K562 (cell line): Measurements from ENCODE around the gene PITPNM3. TPM values are rescaled to one million over a fixed set of nuclear protein-coding genes. Genes with fewer than 3 reads are reported as not detected.

Experiments
- ATAC-seq: fragments of 200-7000 bp; cut with Tn5 transposase; 3 replicates; pipeline ENCODE4 v1.9.1; 2020; ENCODE audit warnings: moderate library complexity
- BruUV-seq: library from RNA; stranded (reverse); fragments of 400-500 nt; replicated peaks from 2 replicates; lab custom pipeline; 2021; lab: Mats Ljungman, UMichigan
- CTCF ChIA-PET: fragments of 300-600 bp; formaldehyde crosslinking; extraction: SDS; loops from one replicate; lab custom pipeline; 2021; ENCODE audit warnings: low intra/inter-chr PET ratio; lab: Yijun Ruan, JAX
- POLR2A ChIA-PET: fragments of 300-600, 350-650 bp; sonication (Branson Sonifier 250); formaldehyde crosslinking; extraction: SDS; loops from one replicate; lab custom pipeline; 2021; ENCODE audit warnings: antibody characterized with exemption, inconsistent platforms; lab: Yijun Ruan, JAX
- DNase-seq, 4 experiments: peaks; one replicate each; pipeline versions ENCODE4 v3.0.0 to v3.0.0-alpha.2; 2011 to 2018; ENCODE audit warnings: low spot score in 3 of 4, mixed read lengths in 3 of 4; ENCODE audit errors: extremely low read depth in 1 of 4
- FAIRE-seq: peaks from 2 replicates; lab custom pipeline; 2011; peaks lifted over from hg19 to GRCh38; lab: Jason Lieb, UNC
- H2AFZ ChIP-seq: 2 replicates; pipeline ENCODE4 v1.6.0; 2011; ENCODE audit warnings: low read depth, low read length, control low read depth, inconsistent platforms
- H3K27ac ChIP-seq: fragments of 200-600 bp; 3 replicates; pipeline ENCODE4 v1.8.0; 2011; ENCODE audit warnings: low read depth, mild to moderate bottlenecking, control low read depth, inconsistent platforms, low read length, moderate library complexity, mixed read lengths; ENCODE audit errors: extremely low read depth
- H3K27me3 ChIP-seq, 2 experiments: fragments of 300-600 bp in 1 of 2; 2 replicates in 1 of 2; 3 replicates in 1 of 2; pipeline versions ENCODE4 v1.6.0 to v1.8.0; 2011; ENCODE audit warnings: inconsistent platforms in 2 of 2, low read length in 2 of 2, mild to moderate bottlenecking in 1 of 2, mixed read lengths in 1 of 2, moderate library complexity in 1 of 2; ENCODE audit not compliant: control insufficient read depth in 2 of 2, insufficient read depth in 2 of 2
- H3K36me3 ChIP-seq: fragments of 300-600 bp; 3 replicates; pipeline ENCODE4 v1.8.0; 2011; ENCODE audit warnings: mild to moderate bottlenecking, low read length, inconsistent platforms; ENCODE audit not compliant: control insufficient read depth, insufficient read depth
- H3K4me1 ChIP-seq, 2 experiments: fragments of 200-600 bp in 1 of 2; replicated peaks in 1 of 2; 2 replicates in 1 of 2; 3 replicates in 1 of 2; pipeline versions ENCODE4 v1.5.1 to v1.8.0; 2011; ENCODE audit warnings: inconsistent platforms in 2 of 2, low read length in 2 of 2, mild to moderate bottlenecking in 1 of 2, mixed read lengths in 1 of 2, moderate library complexity in 1 of 2; ENCODE audit not compliant: control insufficient read depth in 2 of 2, insufficient read depth in 2 of 2
- H3K4me2 ChIP-seq: 2 replicates; pipeline ENCODE4 v1.6.1; 2011; ENCODE audit warnings: low read length, control low read depth, inconsistent platforms, mixed read lengths; ENCODE audit not compliant: insufficient read depth
- H3K4me3 ChIP-seq: fragments of 200-600 bp; sonication (generic), shearing (Covaris generic); 2 replicates; pipeline ENCODE4 v1.5.1; 2016; ENCODE audit warnings: control low read depth, inconsistent platforms
- H3K79me2 ChIP-seq: fragments of 200-600 bp; 3 replicates; pipeline ENCODE4 v1.8.0; 2011; ENCODE audit warnings: low read length, inconsistent platforms; ENCODE audit not compliant: control insufficient read depth, insufficient read depth
- H3K9ac ChIP-seq, 2 experiments: 2 replicates each; pipeline versions ENCODE4 v1.6.0 to v1.6.1; 2011; ENCODE audit warnings: low read depth in 2 of 2, low read length in 2 of 2, control low read depth in 1 of 2, inconsistent platforms in 1 of 2, mild to moderate bottlenecking in 1 of 2, mixed read lengths in 1 of 2; ENCODE audit not compliant: insufficient read depth in 1 of 2
- H3K9me1 ChIP-seq: one replicate; pipeline ENCODE4 v1.6.0; 2011; ENCODE audit warnings: inconsistent platforms, mild to moderate bottlenecking, low read length, moderate library complexity; ENCODE audit not compliant: control insufficient read depth, insufficient read depth
- H3K9me3 ChIP-seq: replicated peaks from 2 replicates; pipeline ENCODE4 v1.5.1; 2011; ENCODE audit warnings: low read depth, low read length, inconsistent platforms; ENCODE audit not compliant: control insufficient read depth, insufficient read depth
- H4K20me1 ChIP-seq: replicated peaks from 2 replicates; pipeline ENCODE4 v1.6.1; 2011; ENCODE audit warnings: low read length, inconsistent platforms, mixed read lengths; ENCODE audit not compliant: control insufficient read depth, insufficient read depth
- ETS2 ChIP-seq: IDR thresholded peaks from 2 replicates; pipeline ENCODE4 v1.6.1; 2016; ENCODE audit warnings: borderline replicate concordance, missing genetic modification characterization, mild to moderate bottlenecking, moderate library complexity, missing compliant biosample characterization; ENCODE audit not compliant: poor library complexity, severe bottlenecking
- GTF2E2 ChIP-seq: fragments of 200-800 bp; sonication (Bioruptor generic); IDR thresholded peaks from 2 replicates; pipeline ENCODE4 v1.6.1; 2016; ENCODE audit warnings: missing genetic modification characterization, missing compliant biosample characterization
- HEY1 ChIP-seq: fragments of 250-450 bp; sonication (Bioruptor Pico); IDR thresholded peaks from 2 replicates; pipeline ENCODE4 v1.5.0; 2020; ENCODE audit warnings: mild to moderate bottlenecking, moderate library complexity, borderline replicate concordance
- NCOA2 ChIP-seq, 2 experiments: fragments of 450-650 bp; IDR thresholded peaks; 2 replicates each; pipeline ENCODE4 v1.6.1; 2018; ENCODE audit warnings: mild to moderate bottlenecking in 2 of 2, moderate library complexity in 1 of 2; ENCODE audit not compliant: partially characterized antibody in 2 of 2
- NR2C2 ChIP-seq, 2 experiments: fragments of 200-800 bp in 1 of 2; sonication (Bioruptor generic) in 1 of 2; sonication (generic) in 1 of 2; formaldehyde crosslinking in 1 of 2; IDR thresholded peaks; 2 replicates each; pipeline versions ENCODE4 v1.6.1 to v1.8.0; 2016 to 2022; ENCODE audit warnings: mild to moderate bottlenecking in 1 of 2, missing compliant biosample characterization in 1 of 2, missing genetic modification characterization in 1 of 2, missing genetic modification reagents in 1 of 2
- NRF1 ChIP-seq, 2 experiments: fragments of 450-650 bp; IDR thresholded peaks in 1 of 2; conservative IDR thresholded peaks in 1 of 2; 2 replicates each; pipeline ENCODE4 v1.6.1; 2014; ENCODE audit warnings: mild to moderate bottlenecking in 2 of 2
- PATZ1 ChIP-seq: fragments of 250-450 bp; sonication (Bioruptor Pico); IDR thresholded peaks from 2 replicates; pipeline ENCODE4 v1.5.0; 2020; ENCODE audit warnings: mild to moderate bottlenecking, borderline replicate concordance
- PCBP1 ChIP-seq: fragments of 200-400 bp; formaldehyde crosslinking; IDR thresholded peaks from 2 replicates; pipeline ENCODE4 v1.6.1; 2018; ENCODE audit warnings: mild to moderate bottlenecking, low read depth, low read length; ENCODE audit not compliant: poor library complexity, severe bottlenecking
- SMAD3 ChIP-seq: fragments of 450-650 bp; formaldehyde crosslinking; conservative IDR thresholded peaks from 2 replicates; pipeline ENCODE4 v1.4.0; 2020; ENCODE audit warnings: mild to moderate bottlenecking
- TFAP4 ChIP-seq: sonication (generic); formaldehyde crosslinking; IDR thresholded peaks from 2 replicates; pipeline ENCODE4 v1.8.0; 2022; ENCODE audit warnings: missing genetic modification reagents, mild to moderate bottlenecking, moderate library complexity, borderline replicate concordance
- ZC3H4 ChIP-seq: sonication (generic); formaldehyde crosslinking; IDR thresholded peaks from 2 replicates; pipeline ENCODE4 v1.9.0; 2021; ENCODE audit warnings: missing genetic modification reagents, borderline replicate concordance
- ZNF444 ChIP-seq: fragments of 250-450 bp; sonication (Bioruptor Pico); IDR thresholded peaks from 2 replicates; pipeline ENCODE4 v1.4.0; 2020; ENCODE audit warnings: mild to moderate bottlenecking, moderate library complexity
- WGBS: fragments of 100-300 bp; shearing (Covaris generic); methylation state at CpG from one replicate; pipeline ENCODE4 v1.1.6; 2016; ENCODE audit warnings: low coverage, mixed read lengths; ENCODE audit not compliant: insufficient coverage; ENCODE audit errors: missing lambda C conversion rate; 5-methylcytosine and 5-hydroxymethylcytosine counted together
- in situ Hi-C: fragments of 300-500 bp; cut with MboI; formaldehyde crosslinking; loops from 4 replicates; pipeline ENCODE4 v1.15.0; 2018; ENCODE audit warnings: inconsistent platforms, mixed read lengths
- intact Hi-C: fragments of 100-400 bp; cut with micrococcal nuclease; formaldehyde crosslinking; loops from 2 replicates; pipeline ENCODE4 v1.14.2; 2022
- polyA plus RNA-seq, 8 experiments: library from polyadenylated mRNA; depleted of rRNA in 4 of 8; stranded (reverse) in 5 of 8; unstranded in 3 of 8; fragments of >200 nt; fragmentation: Nextera tagmentation in 2 of 8; fragmentation: Illumina TruSeq in 1 of 8; extraction: Ambion mirVana in 2 of 8; extraction: Trizol in 1 of 8; gene quantifications; 2 replicates each; pipeline versions ENCODE4 v1.2.1 to v1.2.3, GENCODE V29; 2011 to 2014; ENCODE audit warnings: inconsistent platforms in 1 of 8, missing spikeins in 1 of 8
- total RNA-seq, 7 experiments: library from RNA; depleted of rRNA in 6 of 7; stranded (reverse); fragments of >200 nt in 6 of 7; fragmentation: Illumina TruSeq in 2 of 7; extraction: Trizol in 2 of 7; gene quantifications; 2 replicates each; pipeline versions ENCODE4 v1.2.1 to v1.2.3, GENCODE V29; 2011 to 2021; ENCODE audit warnings: low replicate concordance in 1 of 7
- TF ChIP-seq, protein P1 (sequence below): fragments of 450-650 bp; formaldehyde crosslinking; IDR thresholded peaks from 2 replicates; pipeline ENCODE4 v1.4.0; 2020; ENCODE audit warnings: mild to moderate bottlenecking, moderate library complexity

PITPNM3 gene
- total and polyA plus RNA-seq, 9 of the 15 experiments (the other 6 are each of a cell fraction or from before 2014, with no cell fraction given): 0.14 to 0.38 (median 0.22) TPM; not detected in 2

GRCh38 chr17:6480303-6480675 is 76.1 kb downstream of the PITPNM3 start (continued):
- TF ChIP-seq SMAD3 (CRISPR knock-in tag) (no peak), TFAP4 (CRISPR knock-in tag) (no peak), PATZ1 (no peak), ZC3H4 (CRISPR knock-in tag) (no peak)

DNA sequence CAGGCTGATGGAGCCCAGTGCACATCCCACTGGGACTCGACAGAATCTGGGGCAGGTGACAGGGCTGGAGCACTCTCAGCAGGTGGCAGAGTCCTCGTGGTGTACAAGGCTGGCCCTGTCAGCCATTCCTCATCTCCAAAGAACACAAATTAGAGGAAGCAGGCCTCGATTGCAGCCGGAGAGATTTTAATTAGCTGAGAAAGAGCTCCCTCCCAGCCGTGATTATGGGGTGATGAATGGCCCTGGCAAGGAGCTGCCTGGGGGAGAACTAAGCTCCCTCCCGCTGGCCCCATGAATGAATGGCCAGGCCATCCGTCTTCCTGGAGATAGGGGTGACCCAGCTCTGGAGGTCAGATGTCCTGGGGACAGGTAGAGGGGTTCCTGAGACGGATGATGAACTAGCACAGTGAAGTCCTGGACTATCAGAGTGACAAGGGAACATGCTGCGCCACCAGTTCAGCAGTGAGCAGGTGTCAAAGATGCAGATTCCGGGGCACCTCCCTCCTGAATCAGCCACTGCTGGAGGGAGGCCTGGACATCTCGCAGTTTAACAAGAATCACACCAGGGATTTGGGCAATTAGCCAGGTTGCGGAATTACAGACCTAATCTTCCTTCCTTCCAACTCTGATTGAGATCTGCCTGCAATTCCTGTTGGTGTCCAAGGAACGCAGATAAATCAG is 76.6 kb downstream of the PITPNM3 start:
- 3% methylated on average over 12 of the region's 13 CpGs for WGBS
- Histone ChIP-seq H3K9me1 (no peaks in the 10 kb centered on the region), H3K27ac (no peak overlapping the region), H4K20me1 (0 out of 2 replicates have a peak, but pooled peaks cover 3% of the 10 kb centered on the region), H3K4me1 (peaks cover 4 to 8% of the 10 kb centered on the region in 2 experiments; a peak in 3 of 5 replicates), H2AFZ (no peak overlapping the region), H3K9ac (no peak overlapping the region), H3K36me3 (no peaks in the 10 kb centered on the region), H3K79me2 (no peaks in the 10 kb centered on the region), H3K4me2 (no peak overlapping the region), H3K4me3 (no peak overlapping the region), H3K27me3 (peaks cover 8 to 23% of the 10 kb centered on the region in 2 experiments; a peak in 3 of 5 replicates), H3K9me3 (no peaks in the 10 kb centered on the region)
- intact Hi-C loops: no loop called here
- DNase-seq (no peak), FAIRE-seq (no peak), ATAC-seq (no peak)
- no TSS peak for BruUV-seq
- ChIA-PET POLR2A (no interaction called here), CTCF (no interaction called here)
- in situ Hi-C loops: no loop called here
- TF ChIP-seq ETS2 (tag): no peak
- no peak for TF ChIP-seq NRF1 (conservative IDR thresholded peaks at IDR 0.05 in 1 of 2, IDR thresholded peaks at IDR 0.05 in 1 of 2)
- TF ChIP-seq ZNF444 (CRISPR knock-in tag): no peak
- TF ChIP-seq, protein P1, sequence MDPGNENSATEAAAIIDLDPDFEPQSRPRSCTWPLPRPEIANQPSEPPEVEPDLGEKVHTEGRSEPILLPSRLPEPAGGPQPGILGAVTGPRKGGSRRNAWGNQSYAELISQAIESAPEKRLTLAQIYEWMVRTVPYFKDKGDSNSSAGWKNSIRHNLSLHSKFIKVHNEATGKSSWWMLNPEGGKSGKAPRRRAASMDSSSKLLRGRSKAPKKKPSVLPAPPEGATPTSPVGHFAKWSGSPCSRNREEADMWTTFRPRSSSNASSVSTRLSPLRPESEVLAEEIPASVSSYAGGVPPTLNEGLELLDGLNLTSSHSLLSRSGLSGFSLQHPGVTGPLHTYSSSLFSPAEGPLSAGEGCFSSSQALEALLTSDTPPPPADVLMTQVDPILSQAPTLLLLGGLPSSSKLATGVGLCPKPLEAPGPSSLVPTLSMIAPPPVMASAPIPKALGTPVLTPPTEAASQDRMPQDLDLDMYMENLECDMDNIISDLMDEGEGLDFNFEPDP (CRISPR knock-in tag): no peak
- TF ChIP-seq GTF2E2: no peak
- no peak for TF ChIP-seq NR2C2 (CRISPR knock-in tag; IDR thresholded peaks at IDR 0.05)
- TF ChIP-seq NR2C2 (tag; IDR thresholded peaks at IDR 0.05): no peak
- TF ChIP-seq NCOA2 (IDR thresholded peaks at IDR 0.05; ENCODE audit: partially characterized antibody in 2 of 2): no peak
- no peak for TF ChIP-seq PCBP1
- no peak for TF ChIP-seq HEY1 (CRISPR knock-in tag)
